Activated naive CD8-positive, alpha-beta T cell treated with anti-CD3 and anti-CD28 coated beads, Interleukin-2, amount 10 ng/mL, durations not matched to agents 7 days and 5 days (primary cell): ENCODE measurements around the gene VIT. TPM values are rescaled to one million over a fixed set of nuclear protein-coding genes. Genes with fewer than 3 reads are reported as not detected.

Experiments used
- ATAC-seq: fragments of 150-1000 bp; cut with Tn5 transposase; one replicate; pipeline ENCODE4 v1.10.0; 2021; ENCODE audit warnings: low read depth, moderate library complexity
- POLR2A ChIA-PET: fragments of 350-600 bp; sonication (Branson Sonifier 250); formaldehyde crosslinking; loops from one replicate; lab custom pipeline; 2021; ENCODE audit warnings: antibody characterized with exemption; lab: Charles Lee
- DNase-seq: peaks from one replicate; pipeline ENCODE4 v3.0.0; 2021
- H3K27ac Mint-ChIP-seq: one replicate; pipeline ENCODE4 v1.8.0; 2022; ENCODE audit warnings: mild to moderate bottlenecking, mixed read lengths
- H3K27me3 Mint-ChIP-seq: one replicate; pipeline ENCODE4 v1.8.0; 2022; ENCODE audit warnings: mild to moderate bottlenecking, moderate library complexity, mixed read lengths
- H3K36me3 Mint-ChIP-seq: one replicate; pipeline ENCODE4 v1.8.0; 2021; ENCODE audit warnings: mild to moderate bottlenecking, mixed read lengths
- H3K4me1 Mint-ChIP-seq: one replicate; pipeline ENCODE4 v1.8.0; 2021; ENCODE audit warnings: mixed read lengths
- H3K4me3 Mint-ChIP-seq: one replicate; pipeline ENCODE4 v1.8.0; 2022; ENCODE audit warnings: mild to moderate bottlenecking, moderate library complexity, mixed read lengths
- H3K9me3 Mint-ChIP-seq: one replicate; pipeline ENCODE4 v1.8.0; 2021; ENCODE audit warnings: mixed read lengths
- total RNA-seq, 2 experiments: library from RNA; stranded (reverse); gene quantifications; one replicate each; pipeline ENCODE4 v1.2.3, GENCODE V29; 2021

VIT gene
- total RNA-seq, 2 experiments from 2014 or later = not detected

- Mint-ChIP-seq H3K4me1 (peaks cover 5% of the 10 kb centered on the region), H3K4me3 (no peak overlapping the region), H3K27ac (no peak overlapping the region), H3K27me3 (peaks cover 25% of the 10 kb centered on the region), H3K36me3 (no peaks in the 10 kb centered on the region), H3K9me3 (peaks cover 3% of the 10 kb centered on the region)
- ATAC-seq (no peak), DNase-seq (no peak)
- POLR2A ChIA-PET = no interaction called here
These were observed 102.2 kb downstream of the VIT start for GRCh38 chr2:36798724-36799123.

GRCh38 chr2:36800381-36800780, 103.9 kb downstream of the VIT start:
- Mint-ChIP-seq H3K4me3 (no peak overlapping the region), H3K27ac (no peak overlapping the region)
- DNase-seq = no peak

GRCh38 chr2:36801088-36801487, 104.6 kb downstream of the VIT start:
- Mint-ChIP-seq H3K27ac (no peak overlapping the region), H3K36me3 (no peaks in the 10 kb centered on the region), H3K4me1 (peaks cover 5% of the 10 kb centered on the region), H3K9me3 (peaks cover 3% of the 10 kb centered on the region), H3K4me3 (no peak overlapping the region), H3K27me3 (peaks cover 22% of the 10 kb centered on the region)
- no peak for DNase-seq
- POLR2A ChIA-PET = no interaction called here
- ATAC-seq = no peak

More at GRCh38 chr2:36800381-36800780, 103.9 kb downstream of the VIT start:
- Mint-ChIP-seq H3K27me3 (peaks cover 25% of the 10 kb centered on the region), H3K4me1 (peaks cover 5% of the 10 kb centered on the region), H3K36me3 (no peaks in the 10 kb centered on the region), H3K9me3 (peaks cover 3% of the 10 kb centered on the region)
- POLR2A ChIA-PET = no interaction called here
- ATAC-seq = no peak

DNA sequence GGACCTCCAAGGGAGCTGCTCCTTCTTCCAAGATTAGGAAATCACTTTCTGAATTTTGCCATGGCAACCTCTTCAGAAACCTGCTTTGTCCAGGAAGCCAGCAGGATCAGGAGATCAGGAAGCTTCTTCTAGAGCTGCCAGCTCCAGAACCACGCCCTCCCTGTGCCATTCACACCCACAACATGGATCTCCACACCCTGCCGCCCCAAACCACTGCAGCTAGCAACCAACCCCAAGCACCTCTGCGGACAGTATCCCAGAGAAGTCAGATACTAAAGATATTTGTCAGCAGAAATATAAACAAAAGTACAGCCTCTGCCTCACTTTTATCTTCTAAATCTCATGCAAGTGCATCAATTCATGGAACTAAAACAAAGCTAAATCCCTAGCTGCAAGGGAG, 106.4 kb downstream of the VIT start:
- Mint-ChIP-seq H3K4me3 (no peak overlapping the region), H3K36me3 (no peaks in the 10 kb centered on the region), H3K4me1 (no peaks in the 10 kb centered on the region), H3K27me3 (peaks cover 14% of the 10 kb centered on the region), H3K9me3 (peaks cover 3% of the 10 kb centered on the region), H3K27ac (no peak overlapping the region)
- POLR2A ChIA-PET = no interaction called here
- DNase-seq = no peak
- ATAC-seq = no peak

- no peaks in the 10 kb centered on the region for H3K4me1 Mint-ChIP-seq
- POLR2A ChIA-PET = no interaction called here
- no peak for DNase-seq
- no peak for ATAC-seq
- peaks cover 7% of the 10 kb centered on the region for H3K27me3 Mint-ChIP-seq
- H3K4me3 Mint-ChIP-seq = no peak overlapping the region
- H3K9me3 Mint-ChIP-seq = peaks cover 3% of the 10 kb centered on the region
- no peaks in the 10 kb centered on the region for H3K36me3 Mint-ChIP-seq
- H3K27ac Mint-ChIP-seq = no peak overlapping the region
These were observed 109.2 kb downstream of the VIT start for GRCh38 chr2:36805635-36806224.

- ATAC-seq (no peak), DNase-seq (no peak)
- Mint-ChIP-seq H3K36me3 (no peaks in the 10 kb centered on the region), H3K4me1 (no peaks in the 10 kb centered on the region), H3K4me3 (no peak overlapping the region), H3K27me3 (peaks cover 2% of the 10 kb centered on the region), H3K27ac (no peak overlapping the region), H3K9me3 (no peaks in the 10 kb centered on the region)
- POLR2A ChIA-PET = no interaction called here
These were observed 110.8 kb downstream of the VIT start for GRCh38 chr2:36807223-36807886.

DNA sequence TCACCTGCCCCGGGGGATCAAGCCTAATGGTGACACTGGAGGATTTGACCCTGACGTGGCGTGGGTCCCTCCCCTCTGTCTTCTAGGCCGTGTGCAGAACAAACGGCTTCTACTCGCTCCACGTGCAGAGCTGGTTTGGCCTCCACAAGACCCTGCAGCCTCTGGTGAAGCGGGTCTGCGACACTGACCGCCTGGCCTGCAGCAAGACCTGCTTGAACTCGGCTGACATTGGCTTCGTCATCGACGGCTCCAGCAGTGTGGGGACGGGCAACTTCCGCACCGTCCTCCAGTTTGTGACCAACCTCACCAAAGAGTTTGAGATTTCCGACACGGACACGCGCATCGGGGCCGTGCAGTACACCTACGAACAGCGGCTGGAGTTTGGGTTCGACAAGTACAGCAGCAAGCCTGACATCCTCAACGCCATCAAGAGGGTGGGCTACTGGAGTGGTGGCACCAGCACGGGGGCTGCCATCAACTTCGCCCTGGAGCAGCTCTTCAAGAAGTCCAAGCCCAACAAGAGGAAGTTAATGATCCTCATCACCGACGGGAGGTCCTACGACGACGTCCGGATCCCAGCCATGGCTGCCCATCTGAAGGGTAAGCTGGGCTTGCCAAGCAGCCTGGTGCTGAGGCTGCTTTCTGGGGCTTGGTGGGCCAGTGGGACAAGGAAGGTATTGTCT, 112.0 kb downstream of the VIT start:
- Mint-ChIP-seq H3K27ac (no peak overlapping the region), H3K27me3 (peaks cover 2% of the 10 kb centered on the region)

GRCh38 chr2:36809069-36809445, 112.5 kb downstream of the VIT start:
- Mint-ChIP-seq H3K27me3 (peaks cover 2% of the 10 kb centered on the region), H3K4me1 (no peaks in the 10 kb centered on the region), H3K9me3 (no peaks in the 10 kb centered on the region), H3K27ac (no peak overlapping the region), H3K36me3 (no peaks in the 10 kb centered on the region), H3K4me3 (no peak overlapping the region)
- POLR2A ChIA-PET = no interaction called here
- ATAC-seq (no peak), DNase-seq (no peak)

More for the DNA sequence above, 112.0 kb downstream of the VIT start:
- POLR2A ChIA-PET = no interaction called here
- no peaks in the 10 kb centered on the region for H3K4me1 Mint-ChIP-seq
- H3K9me3 Mint-ChIP-seq = no peaks in the 10 kb centered on the region
- DNase-seq (no peak), ATAC-seq (no peak)
- no peaks in the 10 kb centered on the region for H3K36me3 Mint-ChIP-seq
- no peak overlapping the region for H3K4me3 Mint-ChIP-seq

GRCh38 chr2:36811071-36811470, 114.6 kb downstream of the VIT start:
- POLR2A ChIA-PET = no interaction called here
- no peak for DNase-seq

DNA sequence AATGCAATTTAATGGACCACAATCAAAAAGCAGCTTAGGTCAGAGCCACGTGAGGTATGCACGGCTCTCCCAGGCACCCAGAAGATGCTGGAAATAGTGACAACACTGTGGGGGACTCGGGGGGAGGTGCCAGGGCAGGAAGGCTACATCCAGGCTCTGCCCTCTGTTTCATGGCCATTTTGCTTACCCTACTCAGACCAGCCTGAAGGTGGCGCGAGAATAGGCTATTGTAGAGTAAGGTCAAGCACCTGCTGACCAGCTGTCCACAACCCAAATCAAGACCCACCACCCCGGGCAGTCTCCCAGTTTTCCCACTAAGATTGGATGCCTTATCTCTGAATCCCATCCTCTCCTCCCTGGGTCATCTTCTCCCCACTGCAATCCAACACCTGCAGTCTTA, 115.7 kb downstream of the VIT start:
- Mint-ChIP-seq H3K36me3 (no peaks in the 10 kb centered on the region), H3K27me3 (no peaks in the 10 kb centered on the region), H3K4me3 (no peak overlapping the region), H3K4me1 (peaks cover 4% of the 10 kb centered on the region), H3K9me3 (no peaks in the 10 kb centered on the region), H3K27ac (no peak overlapping the region)
- POLR2A ChIA-PET = no interaction called here
- DNase-seq = no peak
- no peak for ATAC-seq

More at GRCh38 chr2:36811071-36811470, 114.6 kb downstream of the VIT start:
- ATAC-seq = no peak
- Mint-ChIP-seq H3K4me1 (no peaks in the 10 kb centered on the region), H3K4me3 (no peak overlapping the region), H3K27ac (no peak overlapping the region), H3K27me3 (peaks cover 2% of the 10 kb centered on the region), H3K36me3 (no peaks in the 10 kb centered on the region), H3K9me3 (no peaks in the 10 kb centered on the region)

DNA sequence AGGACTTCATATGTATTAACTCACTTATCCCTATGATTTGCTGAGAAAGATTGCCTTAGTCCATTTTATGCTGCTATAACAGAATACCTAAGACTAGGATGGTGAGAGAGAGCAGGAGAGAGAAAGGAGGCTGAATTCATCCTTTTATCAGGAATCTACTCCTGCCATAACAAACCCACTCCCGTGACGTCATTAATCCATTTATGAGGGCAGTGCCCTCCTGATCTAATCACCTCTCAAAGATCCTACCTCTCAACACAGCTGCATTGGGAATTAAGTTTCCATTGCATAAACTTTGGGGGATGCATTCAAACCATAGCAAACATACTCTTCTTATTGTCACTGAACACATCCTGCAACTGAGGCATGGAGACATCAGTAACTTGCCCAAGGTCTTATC, 122.0 kb downstream of the VIT start:
- H3K9me3 Mint-ChIP-seq = no peaks in the 10 kb centered on the region

GRCh38 chr2:36819095-36819711, 122.7 kb downstream of the VIT start:
- Mint-ChIP-seq H3K4me3 (no peak overlapping the region), H3K4me1 (peaks cover 4% of the 10 kb centered on the region), H3K9me3 (no peaks in the 10 kb centered on the region), H3K27me3 (no peaks in the 10 kb centered on the region), H3K36me3 (no peaks in the 10 kb centered on the region), H3K27ac (no peak overlapping the region)
- POLR2A ChIA-PET = no interaction called here
- DNase-seq (no peak), ATAC-seq (no peak)

More for the DNA sequence above, 122.0 kb downstream of the VIT start:
- DNase-seq = no peak
- no peak overlapping the region for H3K27ac Mint-ChIP-seq
- H3K27me3 Mint-ChIP-seq = no peaks in the 10 kb centered on the region
- peaks cover 4% of the 10 kb centered on the region for H3K4me1 Mint-ChIP-seq
- POLR2A ChIA-PET = no interaction called here
- no peak overlapping the region for H3K4me3 Mint-ChIP-seq
- H3K36me3 Mint-ChIP-seq = no peaks in the 10 kb centered on the region
- ATAC-seq = no peak

- Mint-ChIP-seq H3K4me3 (no peak overlapping the region), H3K4me1 (peaks cover 4% of the 10 kb centered on the region), H3K27ac (no peak overlapping the region), H3K27me3 (no peaks in the 10 kb centered on the region), H3K9me3 (no peaks in the 10 kb centered on the region), H3K36me3 (no peaks in the 10 kb centered on the region)
- ATAC-seq = no peak
- POLR2A ChIA-PET = interaction anchor here (0.6 kb wide), 2 partner anchors 8 to 337 kb away, joined by 3 read pairs; no protein-coding TSS in a partner anchor
- no peak for DNase-seq
These were observed 124.6 kb downstream of the VIT start for GRCh38 chr2:36820942-36821605.
